PC-3 (cell line): Measurements from ENCODE around the gene RP9. TPM values are rescaled to one million over a fixed set of nuclear protein-coding genes. Genes with fewer than 3 reads are reported as not detected.
A peak's percentile ranks its signal among the peaks of the same experiment; 100 is the strongest.

ENCODE experiments used
- ATAC-seq: fragments of 200-7000 bp; cut with Tn5 transposase; 2 replicates; pipeline ENCODE4 v1.9.1; 2020; ENCODE audit warnings: mild to moderate bottlenecking, moderate library complexity
- BruUV-seq: library from RNA; stranded (reverse); fragments of 400-500 nt; replicated peaks from 2 replicates; lab custom pipeline; 2021; lab: Mats Ljungman, UMichigan
- CTCF ChIA-PET: fragments of 300-600 bp; sonication (Branson Sonifier 250); formaldehyde crosslinking; loops from one replicate; lab custom pipeline; 2022; ENCODE audit warnings: antibody characterized with exemption; lab: Charles Lee
- POLR2A ChIA-PET: fragments of 300-600 bp; sonication (Branson Sonifier 250); formaldehyde crosslinking; loops from one replicate; lab custom pipeline; 2022; ENCODE audit warnings: antibody characterized with exemption; ENCODE audit not compliant: unreplicated experiment; lab: Charles Lee
- DNase-seq: peaks from one replicate; pipeline ENCODE4 v3.0.0-alpha.2; 2015
- H2AFZ ChIP-seq: fragments of 300-600 bp; sonication (generic); 2 replicates; pipeline ENCODE4 v1.6.0; 2016; ENCODE audit warnings: antibody characterized with exemption, low read length
- H3F3A ChIP-seq: fragments of 300-600 bp; sonication (generic); one replicate; pipeline ENCODE4 v1.6.0; 2017; ENCODE audit warnings: antibody characterized with exemption, low read length, control low read depth, mild to moderate bottlenecking; ENCODE audit not compliant: unreplicated experiment
- H3K27ac ChIP-seq: fragments of 300-600 bp; sonication (generic); 2 replicates; pipeline ENCODE4 v1.5.1; 2016; ENCODE audit warnings: mild to moderate bottlenecking, low read length
- H3K27me3 ChIP-seq: fragments of 300-600 bp; sonication (generic); 2 replicates; pipeline ENCODE4 v1.6.1; 2016; ENCODE audit warnings: low read length, mixed read lengths
- H3K36me3 ChIP-seq: fragments of 300-600 bp; sonication (generic); 2 replicates; pipeline ENCODE4 v1.6.1; 2016; ENCODE audit warnings: low read depth, mixed run types, low read length, mixed read lengths
- H3K4me1 ChIP-seq: fragments of 300-600 bp; sonication (generic); 2 replicates; pipeline ENCODE4 v1.5.1; 2016; ENCODE audit warnings: low read length; ENCODE audit not compliant: insufficient read depth
- H3K4me2 ChIP-seq: fragments of 300-600 bp; sonication (generic); 2 replicates; pipeline ENCODE4 v1.6.0; 2016; ENCODE audit warnings: low read length
- H3K4me3 ChIP-seq: fragments of 300-600 bp; sonication (generic); 2 replicates; pipeline ENCODE4 v1.5.1; 2016; ENCODE audit warnings: mild to moderate bottlenecking, low read length, mixed read lengths
- H3K79me2 ChIP-seq: fragments of 300-600 bp; sonication (generic); 2 replicates; pipeline ENCODE4 v1.6.1; 2017; ENCODE audit warnings: low read length, mixed read lengths
- H3K9ac ChIP-seq: fragments of 300-600 bp; sonication (generic); 2 replicates; pipeline ENCODE4 v1.6.0; 2016; ENCODE audit warnings: mild to moderate bottlenecking, low read length
- H3K9me2 ChIP-seq: fragments of 300-600 bp; sonication (generic); replicated peaks from 2 replicates; pipeline ENCODE4 v1.6.1; 2016; ENCODE audit warnings: mixed run types, low read length, mixed read lengths
- H3K9me3 ChIP-seq: fragments of 300-600 bp; sonication (generic); 2 replicates; pipeline ENCODE4 v1.6.1; 2016; ENCODE audit warnings: low read length, mixed read lengths
- H4K20me1 ChIP-seq: fragments of 300-600 bp; sonication (generic); 2 replicates; pipeline ENCODE4 v1.6.1; 2016; ENCODE audit warnings: low read length, mixed read lengths
- CTCF ChIP-seq: fragments of 300-600 bp; sonication (generic); conservative IDR thresholded peaks from 2 replicates; pipeline ENCODE4 v1.5.1; 2017; ENCODE audit warnings: antibody characterized with exemption, low read depth, mild to moderate bottlenecking, low read length
- EZH2 ChIP-seq: fragments of 300-600 bp; sonication (generic); IDR thresholded peaks from one replicate; pipeline ENCODE4 v1.6.1; 2017; ENCODE audit warnings: antibody characterized with exemption, mild to moderate bottlenecking, low read length; ENCODE audit not compliant: unreplicated experiment
- EZH2phosphoT487 ChIP-seq: fragments of 300-600 bp; sonication (generic); IDR thresholded peaks from 2 replicates; pipeline ENCODE4 v1.6.1; 2018; ENCODE audit warnings: mild to moderate bottlenecking, antibody characterized with exemption, low read length, borderline replicate concordance
- intact Hi-C: fragments of 100-400 bp; cut with micrococcal nuclease; formaldehyde crosslinking; loops from 2 replicates; pipeline ENCODE4 v1.9.0; 2023
- total RNA-seq: library from RNA; depleted of rRNA; stranded (reverse); fragments of >200 nt; gene quantifications from 2 replicates; pipeline ENCODE4 v1.2.3, GENCODE V29; 2014

The RP9 gene
- total RNA-seq, 1 experiment from 2014 or later: 33.9 TPM

GRCh38 chr7:33072471-33072870 is 36.7 kb downstream of the RP9 start:
- Histone ChIP-seq H3F3A (no peaks in the 10 kb centered on the region), H3K4me3 (no peak overlapping the region), H3K36me3 (no peaks in the 10 kb centered on the region; the same call in 1 of the 2 replicates), H4K20me1 (no peaks in the 10 kb centered on the region), H3K9me3 (peaks cover 13% of the 10 kb centered on the region), H3K79me2 (no peaks in the 10 kb centered on the region), H3K9me2 (no peaks in the 10 kb centered on the region), H3K27me3 (no peaks in the 10 kb centered on the region), H3K27ac (no peak overlapping the region), H3K9ac (no peak overlapping the region), H3K4me1 (peaks cover 21% of the 10 kb centered on the region), H2AFZ (no peak overlapping the region), H3K4me2 (no peak overlapping the region)
- DNase-seq (peak; percentile 38), ATAC-seq (peak; percentile 47)
- CTCF ChIA-PET: interaction anchor here (1.2 kb wide), 1 partner anchor 35 kb away, joined by 4 read pairs; no protein-coding TSS in a partner anchor
- TF ChIP-seq CTCF (no peak), EZH2 (no peak), EZH2phosphoT487 (no peak)
- intact Hi-C loops: no loop called here
- POLR2A ChIA-PET: no interaction called here
- no TSS peak for BruUV-seq

- no peaks in the 10 kb centered on the region for H3K79me2 ChIP-seq
- ATAC-seq: no peak
- H3K4me1 ChIP-seq: peaks cover 6% of the 10 kb centered on the region; the same call in 1 of the 2 replicates
- no peaks in the 10 kb centered on the region; the same call in 1 of the 2 replicates for H3K36me3 ChIP-seq
- TF ChIP-seq CTCF (no peak), EZH2 (no peak), EZH2phosphoT487 (no peak)
- intact Hi-C loops: no loop called here
- BruUV-seq: no TSS peak
- no peak overlapping the region for H2AFZ ChIP-seq
- no peak overlapping the region for H3K4me2 ChIP-seq
- CTCF ChIA-PET: no interaction called here
- no peak overlapping the region for H3K27ac ChIP-seq
- H3K9me3 ChIP-seq: peaks cover 16% of the 10 kb centered on the region
- H3K9ac ChIP-seq: no peak overlapping the region
- H3K9me2 ChIP-seq: no peaks in the 10 kb centered on the region
- POLR2A ChIA-PET: no interaction called here
- no peaks in the 10 kb centered on the region for H3F3A ChIP-seq
- no peaks in the 10 kb centered on the region for H3K27me3 ChIP-seq
- DNase-seq: no peak
- H4K20me1 ChIP-seq: no peaks in the 10 kb centered on the region
- no peak overlapping the region for H3K4me3 ChIP-seq
Measured at GRCh38 chr7:33070831-33071230, 38.4 kb downstream of the RP9 start.

GRCh38 chr7:33070277-33070676 is 38.9 kb downstream of the RP9 start:
- Histone ChIP-seq H3K4me3 (no peak overlapping the region), H4K20me1 (no peaks in the 10 kb centered on the region), H3K27me3 (no peaks in the 10 kb centered on the region), H3K79me2 (no peaks in the 10 kb centered on the region), H3K9me2 (no peaks in the 10 kb centered on the region), H3K9ac (no peak overlapping the region), H3K27ac (no peak overlapping the region), H2AFZ (no peak overlapping the region), H3K4me2 (no peak overlapping the region), H3K36me3 (no peaks in the 10 kb centered on the region; the same call in 1 of the 2 replicates), H3F3A (no peaks in the 10 kb centered on the region), H3K9me3 (peaks cover 18% of the 10 kb centered on the region), H3K4me1 (0 out of 2 replicates have a peak, but pooled peaks cover under 1% of the 10 kb centered on the region)
- no peak for TF ChIP-seq EZH2phosphoT487
- no peak for TF ChIP-seq EZH2
- no peak for TF ChIP-seq CTCF
- BruUV-seq: no TSS peak
- no peak for ATAC-seq
- no peak for DNase-seq
- intact Hi-C loops: no loop called here
- POLR2A ChIA-PET: no interaction called here
- CTCF ChIA-PET: no interaction called here
